HG03521 (cell line): ENCODE data around the gene LPP.
A peak's percentile ranks its signal among the peaks of the same experiment; 100 is the strongest.

Experiments
- ATAC-seq: cut with Tn5 transposase; IDR thresholded peaks from one replicate; pipeline ENCODE4 v1.9.1; 2021; ENCODE audit warnings: mild to moderate bottlenecking, moderate library complexity; ENCODE audit not compliant: unreplicated experiment

The LPP gene

GRCh38 chr3:188391592-188391991, 237.6 kb downstream of the LPP start:
- ATAC-seq = no peak

GRCh38 chr3:188392076-188392475, 238.1 kb downstream of the LPP start:
- no peak for ATAC-seq

GRCh38 chr3:188394623-188395022, 240.7 kb downstream of the LPP start:
- ATAC-seq = no peak

- ATAC-seq = no peak
These were observed 242.3 kb downstream of the LPP start for GRCh38 chr3:188396251-188396650.

- no peak for ATAC-seq
These were observed 242.9 kb downstream of the LPP start for GRCh38 chr3:188396900-188397299.

- ATAC-seq = no peak
These were observed 244.1 kb downstream of the LPP start for GRCh38 chr3:188397766-188398705.

GRCh38 chr3:188400494-188401243, 246.7 kb downstream of the LPP start:
- ATAC-seq = peak; percentile 87

GRCh38 chr3:188401244-188401993, 247.5 kb downstream of the LPP start:
- no peak for ATAC-seq

GRCh38 chr3:188402229-188402628, 248.3 kb downstream of the LPP start:
- ATAC-seq = no peak

- no peak for ATAC-seq
These were observed 249.4 kb downstream of the LPP start for GRCh38 chr3:188403404-188403803.

- ATAC-seq = no peak
These were observed 250.2 kb downstream of the LPP start for GRCh38 chr3:188404124-188404523.

- no peak for ATAC-seq
These were observed 250.7 kb downstream of the LPP start for GRCh38 chr3:188404701-188405100.

GRCh38 chr3:188407158-188407880, 253.4 kb downstream of the LPP start:
- no peak for ATAC-seq

- no peak for ATAC-seq
These were observed 254.9 kb downstream of the LPP start for GRCh38 chr3:188408831-188409230.

GRCh38 chr3:188411750-188412149, 257.8 kb downstream of the LPP start:
- ATAC-seq = no peak

- no peak for ATAC-seq
These were observed 261.2 kb downstream of the LPP start for GRCh38 chr3:188415196-188415595.

GRCh38 chr3:188416041-188416440, 262.1 kb downstream of the LPP start:
- no peak for ATAC-seq

GRCh38 chr3:188417271-188417696, 263.3 kb downstream of the LPP start:
- ATAC-seq = no peak

- ATAC-seq = no peak
These were observed 263.8 kb downstream of the LPP start for GRCh38 chr3:188417766-188418165.

- peak; percentile 25 for ATAC-seq
These were observed 267.3 kb downstream of the LPP start for GRCh38 chr3:188421151-188421821.
